ENCODE measurements around the gene ARHGAP5.

DNA sequence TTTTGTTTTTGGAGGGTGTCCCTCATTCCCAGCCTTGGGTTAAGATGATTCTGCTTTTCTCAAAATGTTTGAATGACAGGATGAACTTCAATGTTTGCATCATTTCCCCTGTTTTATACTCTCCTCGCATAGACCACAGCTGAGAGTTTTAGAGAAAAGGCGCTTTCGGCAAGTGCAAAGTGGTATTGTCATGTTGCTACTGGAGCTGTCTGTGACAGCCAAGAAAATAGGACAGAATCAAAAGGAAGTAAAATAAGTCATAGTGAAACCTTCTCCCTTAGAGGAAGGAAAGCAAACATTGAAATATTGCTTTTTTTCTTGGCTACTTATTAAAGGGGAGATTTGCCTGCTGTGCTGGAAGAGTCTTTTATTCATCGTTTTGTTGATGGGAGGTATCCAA is 33.5 kb upstream of the ARHGAP5 start:
- TF ChIP-seq, protein P1, sequence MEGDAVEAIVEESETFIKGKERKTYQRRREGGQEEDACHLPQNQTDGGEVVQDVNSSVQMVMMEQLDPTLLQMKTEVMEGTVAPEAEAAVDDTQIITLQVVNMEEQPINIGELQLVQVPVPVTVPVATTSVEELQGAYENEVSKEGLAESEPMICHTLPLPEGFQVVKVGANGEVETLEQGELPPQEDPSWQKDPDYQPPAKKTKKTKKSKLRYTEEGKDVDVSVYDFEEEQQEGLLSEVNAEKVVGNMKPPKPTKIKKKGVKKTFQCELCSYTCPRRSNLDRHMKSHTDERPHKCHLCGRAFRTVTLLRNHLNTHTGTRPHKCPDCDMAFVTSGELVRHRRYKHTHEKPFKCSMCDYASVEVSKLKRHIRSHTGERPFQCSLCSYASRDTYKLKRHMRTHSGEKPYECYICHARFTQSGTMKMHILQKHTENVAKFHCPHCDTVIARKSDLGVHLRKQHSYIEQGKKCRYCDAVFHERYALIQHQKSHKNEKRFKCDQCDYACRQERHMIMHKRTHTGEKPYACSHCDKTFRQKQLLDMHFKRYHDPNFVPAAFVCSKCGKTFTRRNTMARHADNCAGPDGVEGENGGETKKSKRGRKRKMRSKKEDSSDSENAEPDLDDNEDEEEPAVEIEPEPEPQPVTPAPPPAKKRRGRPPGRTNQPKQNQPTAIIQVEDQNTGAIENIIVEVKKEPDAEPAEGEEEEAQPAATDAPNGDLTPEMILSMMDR (IDR thresholded peaks at IDR 0.05) = no peak
- TF ChIP-seq POLR2A (IDR thresholded peaks at IDR 0.05) = no peak
